Measurements from ENCODE around the gene STK10. TPM values are rescaled to one million over a fixed set of nuclear protein-coding genes. Genes with fewer than 3 reads are reported as not detected.

Gene STK10
- total RNA-seq, 2 donors from 2014 or later: 25.6 to 39.2 TPM

DNA sequence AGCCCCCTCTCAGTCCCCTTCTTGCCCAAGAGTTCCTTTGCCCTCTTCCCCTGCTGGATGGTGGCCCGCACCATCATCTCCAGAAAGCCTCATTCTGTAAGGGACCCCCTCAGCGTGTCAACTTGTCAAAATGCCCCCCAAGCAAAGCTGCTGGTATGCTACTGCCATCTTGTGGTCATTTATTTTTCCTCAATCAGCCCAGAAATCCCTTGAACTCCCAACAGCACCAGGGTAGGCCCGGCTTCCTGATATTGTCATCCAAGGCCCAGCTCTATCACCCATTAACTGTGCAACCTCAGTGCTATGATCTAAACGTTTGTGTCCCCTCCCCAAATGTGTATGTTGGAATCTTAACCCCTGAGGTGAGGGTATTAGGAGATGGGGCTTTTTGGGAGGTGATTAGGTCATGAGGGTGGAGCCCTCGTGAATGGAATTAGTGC is 128.3 kb downstream of the STK10 start:
- TF ChIP-seq, protein P1, sequence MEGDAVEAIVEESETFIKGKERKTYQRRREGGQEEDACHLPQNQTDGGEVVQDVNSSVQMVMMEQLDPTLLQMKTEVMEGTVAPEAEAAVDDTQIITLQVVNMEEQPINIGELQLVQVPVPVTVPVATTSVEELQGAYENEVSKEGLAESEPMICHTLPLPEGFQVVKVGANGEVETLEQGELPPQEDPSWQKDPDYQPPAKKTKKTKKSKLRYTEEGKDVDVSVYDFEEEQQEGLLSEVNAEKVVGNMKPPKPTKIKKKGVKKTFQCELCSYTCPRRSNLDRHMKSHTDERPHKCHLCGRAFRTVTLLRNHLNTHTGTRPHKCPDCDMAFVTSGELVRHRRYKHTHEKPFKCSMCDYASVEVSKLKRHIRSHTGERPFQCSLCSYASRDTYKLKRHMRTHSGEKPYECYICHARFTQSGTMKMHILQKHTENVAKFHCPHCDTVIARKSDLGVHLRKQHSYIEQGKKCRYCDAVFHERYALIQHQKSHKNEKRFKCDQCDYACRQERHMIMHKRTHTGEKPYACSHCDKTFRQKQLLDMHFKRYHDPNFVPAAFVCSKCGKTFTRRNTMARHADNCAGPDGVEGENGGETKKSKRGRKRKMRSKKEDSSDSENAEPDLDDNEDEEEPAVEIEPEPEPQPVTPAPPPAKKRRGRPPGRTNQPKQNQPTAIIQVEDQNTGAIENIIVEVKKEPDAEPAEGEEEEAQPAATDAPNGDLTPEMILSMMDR (IDR thresholded peaks at IDR 0.05): peak; percentile 32
- Histone ChIP-seq H3K4me3 (no peak overlapping the region), H3K9me3 (no peaks in the 10 kb centered on the region), H3K27me3 (replicated peaks; ENCODE audit: insufficient read depth) (no peaks in the 10 kb centered on the region), H3K27ac (no peak overlapping the region), H3K36me3 (peaks cover 10% of the 10 kb centered on the region), H3K4me1 (ENCODE audit: control insufficient read depth in 1 of 2, low read depth in 2 of 2) (no peaks in the 10 kb centered on the region)
- no peak for DNase-seq (ENCODE audit: low spot score)
- no peak for ATAC-seq (ENCODE audit: insufficient number of reproducible peaks, low FRiP score, low read depth)

DNA sequence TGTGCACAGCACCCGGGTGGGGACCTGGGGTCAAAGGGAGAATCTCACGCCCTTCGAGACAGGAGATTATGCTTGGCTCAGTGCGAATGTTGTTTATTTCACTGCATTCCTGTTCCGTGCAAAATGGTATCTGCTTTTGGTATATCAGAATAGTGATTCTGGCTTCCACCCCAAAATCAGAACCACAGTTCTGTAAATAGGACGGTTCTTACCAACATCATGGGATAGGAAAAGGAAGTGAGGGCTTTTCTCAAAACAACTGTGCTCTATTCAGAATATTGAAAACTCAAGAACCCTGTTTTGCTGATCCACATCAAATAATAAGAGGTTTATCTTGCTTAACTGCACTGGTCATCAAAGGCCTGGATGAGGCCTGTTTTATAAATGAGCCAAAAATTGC is 129.9 kb downstream of the STK10 start:
- TF ChIP-seq, protein P1 (IDR thresholded peaks at IDR 0.05): no peak
- no peak for ATAC-seq (ENCODE audit: insufficient number of reproducible peaks, low FRiP score, low read depth)
- H3K36me3 ChIP-seq: peaks cover 10% of the 10 kb centered on the region
- H3K4me3 ChIP-seq: no peak overlapping the region
- no peak overlapping the region for H3K27ac ChIP-seq
- no peaks in the 10 kb centered on the region for H3K9me3 ChIP-seq
- H3K4me1 ChIP-seq (ENCODE audit: control insufficient read depth in 1 of 2, low read depth in 2 of 2): no peaks in the 10 kb centered on the region
- H3K27me3 ChIP-seq (replicated peaks; ENCODE audit: insufficient read depth): no peaks in the 10 kb centered on the region
- no peak for DNase-seq (ENCODE audit: low spot score)

DNA sequence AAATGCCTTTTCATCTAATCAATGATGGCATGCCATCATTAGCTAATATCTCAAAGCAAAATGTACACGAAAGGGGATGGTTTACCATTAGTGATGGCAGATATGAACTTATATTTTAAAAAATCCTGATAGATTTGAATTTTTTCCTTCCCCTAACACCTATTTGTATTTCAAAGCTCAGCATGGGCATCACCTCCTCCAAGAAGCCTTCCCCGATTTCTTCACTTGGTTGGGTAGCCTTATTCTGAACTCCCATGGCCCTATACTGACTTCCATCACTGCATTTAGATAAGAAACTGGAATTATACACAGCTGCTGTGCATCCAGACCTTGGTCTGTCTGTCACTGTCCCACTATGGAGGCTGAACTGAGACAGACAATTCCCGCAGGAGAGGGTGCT is 132.0 kb downstream of the STK10 start:
- TF ChIP-seq, protein P1 (IDR thresholded peaks at IDR 0.05): no peak
- no peak overlapping the region for H3K27ac ChIP-seq
- H3K4me1 ChIP-seq (ENCODE audit: control insufficient read depth in 1 of 2, low read depth in 2 of 2): no peaks in the 10 kb centered on the region
- peaks cover 8% of the 10 kb centered on the region for H3K36me3 ChIP-seq
- H3K4me3 ChIP-seq: no peak overlapping the region
- no peaks in the 10 kb centered on the region for H3K27me3 ChIP-seq (replicated peaks; ENCODE audit: insufficient read depth)
- no peak for DNase-seq (ENCODE audit: low spot score)
- H3K9me3 ChIP-seq: no peaks in the 10 kb centered on the region
- ATAC-seq (ENCODE audit: insufficient number of reproducible peaks, low FRiP score, low read depth): no peak

DNA sequence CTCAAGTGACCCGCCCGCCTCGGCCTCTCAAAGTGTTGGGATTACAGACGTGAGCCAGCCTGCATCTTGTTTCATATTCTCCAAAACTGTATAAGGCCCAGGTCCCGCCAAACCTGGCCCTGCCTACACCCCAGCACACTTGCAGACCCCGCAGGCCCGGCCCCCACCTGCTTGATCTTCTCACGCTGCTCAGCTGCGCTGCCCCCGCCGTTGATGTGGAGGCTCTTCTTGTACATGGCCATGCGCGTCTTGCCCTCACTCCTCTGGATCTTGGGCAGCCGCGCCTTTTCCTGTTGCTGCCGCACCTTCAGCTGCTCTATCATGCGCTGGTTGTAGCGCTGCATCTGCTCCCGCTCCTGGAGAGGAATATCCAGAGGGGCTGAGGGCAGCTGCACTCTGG is 132.6 kb downstream of the STK10 start:
- no peak overlapping the region for H3K4me3 ChIP-seq
- peaks cover 2% of the 10 kb centered on the region for H3K36me3 ChIP-seq
- H3K27ac ChIP-seq: no peak overlapping the region
- H3K4me1 ChIP-seq (ENCODE audit: control insufficient read depth in 1 of 2, low read depth in 2 of 2): no peaks in the 10 kb centered on the region
- no peaks in the 10 kb centered on the region for H3K9me3 ChIP-seq
- no peak for ATAC-seq (ENCODE audit: insufficient number of reproducible peaks, low FRiP score, low read depth)
- H3K27me3 ChIP-seq (replicated peaks; ENCODE audit: insufficient read depth): no peaks in the 10 kb centered on the region
- TF ChIP-seq, protein P1 (IDR thresholded peaks at IDR 0.05): no peak
- DNase-seq (ENCODE audit: low spot score): no peak

DNA sequence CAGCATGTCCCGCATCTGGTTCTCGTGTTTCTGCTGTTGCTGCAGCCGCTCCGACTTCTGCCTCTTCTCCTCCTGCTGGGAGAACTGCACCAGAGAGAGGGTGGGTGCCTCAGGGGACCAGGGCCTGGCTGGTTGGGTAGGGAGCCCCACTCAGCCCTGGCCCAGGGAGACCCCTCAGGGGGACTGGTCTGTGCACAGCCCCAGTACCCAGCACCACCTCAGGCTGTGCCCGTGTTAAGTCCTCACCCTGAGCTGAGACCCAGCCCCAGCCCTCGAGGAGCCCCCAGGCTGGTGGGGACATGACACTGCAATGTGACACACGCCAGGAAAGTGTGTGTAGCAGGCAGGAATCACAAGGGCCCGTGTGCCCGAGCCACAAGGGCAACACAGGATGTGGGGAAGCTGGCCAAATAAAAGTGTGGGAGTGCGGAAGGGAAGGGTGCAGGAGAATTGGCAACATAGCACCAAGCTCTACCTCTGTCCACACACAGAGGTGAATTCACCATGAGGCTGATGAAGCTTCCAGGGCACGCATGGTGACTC is 133.3 kb downstream of the STK10 start:
- DNase-seq (ENCODE audit: low spot score): no peak
- Histone ChIP-seq H3K4me3 (no peak overlapping the region), H3K27ac (no peak overlapping the region), H3K36me3 (no peaks in the 10 kb centered on the region), H3K9me3 (no peaks in the 10 kb centered on the region), H3K4me1 (ENCODE audit: control insufficient read depth in 1 of 2, low read depth in 2 of 2) (no peaks in the 10 kb centered on the region), H3K27me3 (replicated peaks; ENCODE audit: insufficient read depth) (no peaks in the 10 kb centered on the region)
- no peak for ATAC-seq (ENCODE audit: insufficient number of reproducible peaks, low FRiP score, low read depth)
- TF ChIP-seq, protein P1 (IDR thresholded peaks at IDR 0.05): no peak

Data from thoracic aorta (tissue), 2 donors.